ENCODE results near the gene POU6F1. TPM values are rescaled to one million over a fixed set of nuclear protein-coding genes. Genes with fewer than 3 reads are reported as not detected.

Gene POU6F1
- total and polyA plus RNA-seq, 11 donors, result 4.6 to 14.0 (median 6.8) TPM

DNA sequence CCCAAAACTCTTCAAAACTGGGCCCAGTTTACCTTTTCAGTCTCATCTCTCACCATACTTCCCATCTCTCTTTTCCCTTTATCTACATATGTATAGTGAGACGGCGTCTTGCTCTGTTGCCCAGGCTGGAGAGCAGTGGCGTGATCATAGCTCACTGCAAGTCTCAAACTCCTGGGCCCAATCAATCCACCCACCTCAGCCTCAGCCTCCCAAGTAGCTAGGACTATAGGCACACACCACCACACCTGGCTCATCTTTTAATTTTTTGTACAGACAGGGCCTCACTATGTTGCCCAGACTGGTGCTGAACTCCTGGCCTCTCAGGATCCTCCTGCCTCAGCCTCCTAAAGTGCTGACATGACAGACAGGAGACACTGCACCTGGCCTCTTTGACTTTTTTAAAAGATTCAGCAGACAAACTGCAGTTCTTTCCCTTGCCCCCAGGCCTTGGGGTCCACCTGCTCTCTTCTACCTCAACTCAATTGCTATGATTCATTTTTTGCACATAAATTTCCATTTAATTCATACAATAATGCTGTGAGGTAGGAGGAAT, 78.5 kb downstream of the POU6F1 start:
- TF ChIP-seq, protein P1, sequence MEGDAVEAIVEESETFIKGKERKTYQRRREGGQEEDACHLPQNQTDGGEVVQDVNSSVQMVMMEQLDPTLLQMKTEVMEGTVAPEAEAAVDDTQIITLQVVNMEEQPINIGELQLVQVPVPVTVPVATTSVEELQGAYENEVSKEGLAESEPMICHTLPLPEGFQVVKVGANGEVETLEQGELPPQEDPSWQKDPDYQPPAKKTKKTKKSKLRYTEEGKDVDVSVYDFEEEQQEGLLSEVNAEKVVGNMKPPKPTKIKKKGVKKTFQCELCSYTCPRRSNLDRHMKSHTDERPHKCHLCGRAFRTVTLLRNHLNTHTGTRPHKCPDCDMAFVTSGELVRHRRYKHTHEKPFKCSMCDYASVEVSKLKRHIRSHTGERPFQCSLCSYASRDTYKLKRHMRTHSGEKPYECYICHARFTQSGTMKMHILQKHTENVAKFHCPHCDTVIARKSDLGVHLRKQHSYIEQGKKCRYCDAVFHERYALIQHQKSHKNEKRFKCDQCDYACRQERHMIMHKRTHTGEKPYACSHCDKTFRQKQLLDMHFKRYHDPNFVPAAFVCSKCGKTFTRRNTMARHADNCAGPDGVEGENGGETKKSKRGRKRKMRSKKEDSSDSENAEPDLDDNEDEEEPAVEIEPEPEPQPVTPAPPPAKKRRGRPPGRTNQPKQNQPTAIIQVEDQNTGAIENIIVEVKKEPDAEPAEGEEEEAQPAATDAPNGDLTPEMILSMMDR (IDR thresholded peaks at IDR 0.05), result no peak
- no peak for TF ChIP-seq POLR2A (IDR thresholded peaks at IDR 0.05)
- Histone ChIP-seq H3K36me3 (peaks cover 0 to 34% (median 15%) of the 10 kb centered on the region in 9 donors), H3K4me3 (no peak overlapping the region), H3K4me1 (no peaks in the 10 kb centered on the region), H3K27ac (no peak overlapping the region), H3K27me3 (no peaks in the 10 kb centered on the region), H3K9me3 (no peaks in the 10 kb centered on the region)
- intact Hi-C loops (cut with DNase I), result no loop called here
- no peak for DNase-seq
- no peak for ATAC-seq
- 96 to 99% (median 97%) methylated on average over 3 of the region's 3 CpGs for WGBS, 4 donors

Other genes with a start within 250 kb of the POU6F1 start
- 10 to 100 TPM; 16.3 to 45.3 (median 22.0) TPM for gene SLC11A2, start 191.7 kb downstream of the POU6F1 start, total RNA-seq
- gene SLC11A2, start 191.7 kb downstream of the POU6F1 start, polyA plus RNA-seq, result 10 to 100 TPM in 1 of 2 donors, 1 to 10 TPM in 1; 9.1 to 18.6 TPM
- gene LETMD1, start 169.7 kb downstream of the POU6F1 start, total RNA-seq, result 10 to 100 TPM; 13.6 to 34.4 (median 22.7) TPM
- 10 to 100 TPM; 21.7 to 26.4 TPM for gene LETMD1, start 169.7 kb downstream of the POU6F1 start, polyA plus RNA-seq
- 10 to 100 TPM; 12.8 to 25.7 (median 18.5) TPM for gene CSRNP2, start 134.5 kb downstream of the POU6F1 start, total RNA-seq
- 10 to 100 TPM; 10.0 to 16.5 TPM for gene CSRNP2, start 134.5 kb downstream of the POU6F1 start, polyA plus RNA-seq
- 10 to 100 TPM; 10.8 to 28.8 (median 20.7) TPM for gene TFCP2, start 44.9 kb downstream of the POU6F1 start, total RNA-seq
- 10 to 100 TPM in 1 of 2 donors, 1 to 10 TPM in 1; 8.3 to 18.5 TPM for gene TFCP2, start 44.9 kb downstream of the POU6F1 start, polyA plus RNA-seq
- gene DAZAP2, start 20.8 kb upstream of the POU6F1 start, total RNA-seq, result 100 to 1,000 TPM; 147 to 313 (median 192) TPM
- gene DAZAP2, start 20.8 kb upstream of the POU6F1 start, polyA plus RNA-seq, result 100 to 1,000 TPM in 1 of 2 donors, 10 to 100 TPM in 1; 58.8 to 419 TPM
- gene SMAGP, start 52.4 kb upstream of the POU6F1 start, total RNA-seq, result 1 to 10 TPM; 2.0 to 7.4 (median 3.7) TPM
- 1 to 10 TPM; 2.0 to 8.4 TPM for gene SMAGP, start 52.4 kb upstream of the POU6F1 start, polyA plus RNA-seq
- gene BIN2, start 106.1 kb upstream of the POU6F1 start, total RNA-seq, result 10 to 100 TPM in 1 of 9 donors, 1 to 10 TPM in 6, under 1 TPM in 2; 0.90 to 23.8 (median 1.8) TPM
- 1 to 10 TPM in 1 of 2 donors, under 1 TPM in 1; 0.72 to 1.5 TPM for gene BIN2, start 106.1 kb upstream of the POU6F1 start, polyA plus RNA-seq
- gene CELA1, start 128.6 kb upstream of the POU6F1 start, total RNA-seq, result not detected
- gene CELA1, start 128.6 kb upstream of the POU6F1 start, polyA plus RNA-seq, result not detected
- 1 to 10 TPM in 5 of 9 donors, under 1 TPM in 4; 0.62 to 8.0 (median 1.1) TPM for gene GALNT6, start 173.3 kb upstream of the POU6F1 start, total RNA-seq
- under 1 TPM; 0.08 to 0.71 TPM for gene GALNT6, start 173.3 kb upstream of the POU6F1 start, polyA plus RNA-seq
- 1 to 10 TPM in 2 of 9 donors, under 1 TPM in 7; 0.13 to 3.6 (median 0.56) TPM for gene SLC4A8, start 206.8 kb upstream of the POU6F1 start, total RNA-seq
- gene SLC4A8, start 206.8 kb upstream of the POU6F1 start, polyA plus RNA-seq, result under 1 TPM; 0.07 to 0.23 TPM